SK-N-MC (cell line): Measurements from ENCODE around the gene GTF2IRD2.
"Not testable (repeated sequence)": the region's sequence is repeated elsewhere in the genome, so short reads cannot be mapped to it uniquely, and the experiment has no call there.

Experiments used
- EZH2 ChIP-seq: fragments of 200-600 bp; sonication (generic); IDR thresholded peaks from one replicate; pipeline ENCODE4 v1.6.1; 2017; ENCODE audit warnings: antibody characterized with exemption
- FOXP2 ChIP-seq: optimal IDR thresholded peaks from 2 replicates; pipeline ENCODE3; 2011; ENCODE audit warnings: mild to moderate bottlenecking, moderate library complexity; ENCODE audit not compliant: insufficient read depth; ENCODE audit errors: extremely low read length, control extremely low read depth
- POLR2AphosphoS5 ChIP-seq: IDR thresholded peaks from 2 replicates; pipeline ENCODE4 v1.6.1; 2012; ENCODE audit warnings: mild to moderate bottlenecking, low read depth, low read length, borderline replicate concordance

GRCh38 chr7:74766509-74766908 lies 84.9 kb downstream of the GTF2IRD2 start:
- not testable (repeated sequence) for TF ChIP-seq POLR2AphosphoS5, EZH2, FOXP2
